HG02973 (cell line): ENCODE measurements around the gene PCDHAC2.

Experiments used
- ATAC-seq: cut with Tn5 transposase; IDR thresholded peaks from one replicate; pipeline ENCODE4 v1.9.1; 2021; ENCODE audit warnings: moderate library complexity; ENCODE audit not compliant: unreplicated experiment

PCDHAC2 gene

DNA sequence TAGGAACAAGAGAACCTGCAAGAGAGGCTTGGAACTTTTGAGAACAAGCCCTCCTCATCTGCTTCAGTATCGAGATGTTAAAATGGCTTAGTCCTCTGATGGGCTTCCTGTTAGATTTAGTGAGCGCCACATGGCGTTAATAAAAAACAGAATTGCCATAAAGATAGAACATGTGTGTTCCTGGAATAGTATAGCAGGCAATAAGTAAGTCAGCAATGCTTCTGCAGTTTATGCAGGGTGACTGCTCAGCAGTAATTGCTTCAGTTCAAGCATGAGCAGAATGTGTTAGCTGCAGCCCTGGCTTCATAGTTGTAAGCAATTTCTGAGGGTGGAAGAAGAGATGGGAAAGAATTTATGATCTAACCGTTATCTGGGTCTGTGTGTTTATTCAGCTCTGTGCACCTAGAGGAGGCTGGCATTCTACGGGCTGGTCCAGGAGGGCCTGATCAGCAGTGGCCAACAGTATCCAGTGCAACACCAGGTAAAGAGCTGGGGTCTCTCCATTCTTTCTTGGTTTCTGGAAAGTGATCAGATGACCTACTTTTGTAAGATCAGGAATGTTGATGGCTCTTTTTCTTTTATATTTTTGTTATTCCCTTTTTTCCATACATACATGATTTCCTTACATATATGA lies 15.9 kb downstream of the PCDHAC2 start:
- no peak for ATAC-seq

DNA sequence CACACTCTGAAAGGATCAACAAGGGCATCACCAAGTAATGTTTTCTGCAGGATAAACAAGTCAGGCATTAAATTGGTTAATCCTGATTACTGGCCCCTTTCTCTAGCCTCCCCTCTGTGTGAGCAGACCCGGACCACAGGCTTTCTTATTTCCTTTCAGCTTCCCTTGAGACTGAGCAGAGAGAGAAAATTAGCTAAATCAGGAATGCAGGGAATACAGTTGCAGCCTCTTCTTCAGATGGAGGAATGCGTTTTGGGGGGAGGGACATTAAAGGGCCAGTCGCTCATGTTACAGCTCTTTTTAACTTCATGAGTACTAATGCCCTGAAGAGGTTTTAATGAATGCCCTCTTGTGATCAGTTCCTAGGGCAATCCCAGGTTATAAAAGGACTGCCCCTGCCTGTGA lies 19.8 kb downstream of the PCDHAC2 start:
- no peak for ATAC-seq

DNA sequence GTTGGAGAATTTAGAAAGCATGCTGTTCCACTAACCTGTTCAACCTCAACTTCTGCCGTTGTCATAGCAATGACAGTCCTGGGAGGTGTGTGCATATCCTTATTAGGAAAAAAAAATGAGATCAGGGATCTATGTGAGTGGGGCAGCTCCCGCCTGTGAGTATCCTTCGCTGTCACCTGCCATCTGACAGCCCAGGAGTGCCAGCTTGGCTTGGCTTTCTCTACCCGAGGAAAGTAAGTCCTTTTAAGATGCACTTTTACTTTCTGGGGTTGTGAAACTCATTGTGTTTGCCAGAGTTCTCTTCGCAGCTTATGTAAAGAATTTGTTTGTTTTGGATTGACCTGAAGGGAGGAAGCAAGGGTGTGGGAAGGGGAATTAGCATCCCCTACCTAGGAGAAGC lies 21.8 kb downstream of the PCDHAC2 start:
- no peak for ATAC-seq

DNA sequence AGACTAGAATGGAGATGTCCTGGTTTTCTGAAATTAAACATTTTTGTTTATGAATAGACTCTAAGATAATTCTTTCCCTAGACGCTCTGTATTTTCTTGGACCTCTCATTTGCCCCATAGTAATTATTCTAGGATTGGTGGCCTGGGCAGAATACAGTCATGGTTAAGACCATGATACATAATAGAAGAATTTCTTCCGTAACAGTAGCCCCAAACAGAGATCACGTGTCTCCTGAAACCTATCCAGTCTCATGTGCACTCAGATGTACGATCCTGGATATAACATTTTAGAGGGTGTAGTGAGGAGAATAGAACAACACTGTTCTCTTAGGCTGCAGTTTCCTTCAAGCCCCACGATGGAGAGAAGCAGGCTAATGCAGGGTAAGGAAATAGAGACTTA lies 22.3 kb downstream of the PCDHAC2 start:
- ATAC-seq, result no peak

DNA sequence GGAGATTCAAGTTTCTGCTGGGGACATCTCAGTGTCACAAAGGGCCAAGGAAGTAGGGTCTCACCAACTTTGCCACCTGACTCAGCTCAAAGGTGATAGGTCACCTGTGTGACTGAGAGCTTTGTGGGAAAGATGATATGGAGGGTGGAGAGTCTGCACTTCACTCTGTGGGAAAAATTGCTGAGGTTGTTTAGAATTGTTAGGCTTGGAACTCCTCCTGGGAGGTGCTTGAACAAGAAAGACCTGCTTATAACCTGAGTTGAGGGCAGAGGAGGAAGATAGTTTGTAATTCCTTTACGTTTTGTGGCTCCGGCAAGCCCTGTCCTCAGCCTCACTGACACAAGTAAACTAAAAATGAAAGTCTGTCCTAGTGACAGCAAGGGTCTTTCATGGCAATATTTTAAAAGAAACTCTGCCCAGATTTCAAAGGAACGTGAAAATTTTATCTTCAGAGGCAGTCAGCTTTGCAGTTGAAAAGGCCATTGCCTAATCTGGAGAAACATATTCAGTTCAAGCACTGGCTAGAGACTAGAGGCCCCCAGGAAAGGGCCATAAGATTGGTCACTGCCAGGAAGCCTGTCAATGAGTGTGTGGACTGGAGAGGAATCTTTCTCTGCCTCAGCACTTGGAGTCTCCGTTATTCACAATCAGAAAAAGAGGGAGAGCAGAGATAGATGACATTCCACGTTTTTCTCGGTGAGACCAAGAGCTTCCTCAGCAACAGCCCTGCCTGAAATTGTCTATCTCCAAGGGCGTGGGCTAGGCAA lies 23.2 kb downstream of the PCDHAC2 start:
- ATAC-seq, result no peak

DNA sequence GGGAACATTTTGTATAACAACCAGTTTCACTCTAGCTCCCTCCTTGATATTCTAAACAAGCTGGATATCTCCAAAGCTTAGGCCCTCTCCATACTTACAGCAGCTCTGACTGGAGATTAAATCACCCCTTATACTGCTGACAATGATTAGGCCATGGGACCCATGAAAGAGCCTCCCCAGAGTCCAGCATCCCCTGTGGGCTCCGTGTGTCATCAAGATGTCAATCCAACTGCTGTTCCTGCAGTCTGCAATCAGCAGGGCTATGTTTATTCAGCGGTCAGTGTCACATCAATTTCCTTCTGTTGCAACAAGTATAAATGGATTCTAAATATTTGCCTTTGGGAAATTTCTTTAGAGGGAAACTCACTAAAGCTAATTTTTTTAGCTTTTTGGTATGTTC lies 26.6 kb downstream of the PCDHAC2 start:
- no peak for ATAC-seq

GRCh38 chr5:140996060-140996459 lies 29.8 kb downstream of the PCDHAC2 start:
- ATAC-seq, result no peak

GRCh38 chr5:140998921-140999410 lies 32.7 kb downstream of the PCDHAC2 start:
- ATAC-seq, result no peak

DNA sequence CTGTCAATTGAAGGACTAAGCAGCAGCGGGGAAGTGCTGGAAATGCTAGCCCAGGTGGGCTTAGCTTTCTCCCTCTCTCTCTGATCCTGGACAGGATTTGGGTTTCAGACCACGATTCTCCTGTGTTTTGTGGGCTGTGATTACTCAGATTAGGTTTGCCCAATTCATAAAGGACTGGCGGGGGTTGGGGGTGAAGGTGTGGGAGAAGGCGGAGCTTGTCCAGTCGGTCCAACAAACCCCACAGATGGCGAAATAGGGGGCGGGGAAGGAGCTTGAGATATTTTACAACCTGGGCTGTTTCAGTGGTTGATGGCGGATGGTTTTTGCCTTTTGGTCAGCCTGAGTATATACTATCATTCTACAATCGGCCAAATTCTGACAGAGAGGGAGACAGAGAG lies 35.2 kb downstream of the PCDHAC2 start:
- ATAC-seq, result no peak

- no peak for ATAC-seq
Observed at GRCh38 chr5:141001844-141002604, 35.7 kb downstream of the PCDHAC2 start.

GRCh38 chr5:141002605-141002965 lies 36.3 kb downstream of the PCDHAC2 start:
- ATAC-seq, result no peak

- ATAC-seq, result no peak
Observed at GRCh38 chr5:141003031-141003430, 36.8 kb downstream of the PCDHAC2 start.

DNA sequence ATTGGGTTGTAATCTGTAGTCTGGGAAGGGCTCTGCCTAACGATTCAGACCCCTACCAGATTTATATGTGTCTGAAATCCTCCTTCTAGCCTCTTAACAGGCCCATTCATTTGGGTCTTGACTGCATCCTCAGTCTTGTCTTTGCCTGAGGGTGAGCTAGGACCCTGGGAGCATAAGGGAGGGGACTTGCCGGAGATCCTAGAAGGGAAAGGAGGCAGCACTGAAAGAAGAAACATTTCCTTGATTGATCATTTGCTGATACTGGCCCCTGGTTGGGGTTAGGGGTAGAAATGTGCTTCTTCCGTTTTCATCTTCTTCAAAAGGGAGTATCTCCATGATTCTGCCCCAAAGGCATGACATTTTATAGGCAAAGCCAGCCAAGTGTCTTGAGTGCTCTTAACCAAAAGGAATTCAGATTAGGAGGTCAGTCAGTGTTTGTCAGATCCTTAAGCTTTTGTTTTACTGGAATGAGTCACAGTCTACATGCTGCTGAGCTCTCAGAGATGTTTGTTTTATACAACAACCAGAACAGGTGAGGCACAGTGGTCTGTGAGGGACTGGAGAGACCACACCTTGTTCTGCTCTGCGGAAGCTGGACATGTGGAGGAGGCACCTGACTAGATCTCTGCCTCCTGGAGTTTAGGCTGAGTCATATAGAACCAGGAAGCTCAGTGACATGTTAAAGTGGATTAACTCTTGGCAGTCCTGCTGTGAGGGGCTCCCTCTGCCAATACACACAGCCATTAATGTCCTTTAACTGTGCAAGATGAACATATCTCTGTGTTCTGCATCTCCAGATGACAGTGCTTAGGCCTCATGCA lies 37.7 kb downstream of the PCDHAC2 start:
- no peak for ATAC-seq

GRCh38 chr5:141007791-141008190 lies 41.5 kb downstream of the PCDHAC2 start:
- ATAC-seq, result no peak

DNA sequence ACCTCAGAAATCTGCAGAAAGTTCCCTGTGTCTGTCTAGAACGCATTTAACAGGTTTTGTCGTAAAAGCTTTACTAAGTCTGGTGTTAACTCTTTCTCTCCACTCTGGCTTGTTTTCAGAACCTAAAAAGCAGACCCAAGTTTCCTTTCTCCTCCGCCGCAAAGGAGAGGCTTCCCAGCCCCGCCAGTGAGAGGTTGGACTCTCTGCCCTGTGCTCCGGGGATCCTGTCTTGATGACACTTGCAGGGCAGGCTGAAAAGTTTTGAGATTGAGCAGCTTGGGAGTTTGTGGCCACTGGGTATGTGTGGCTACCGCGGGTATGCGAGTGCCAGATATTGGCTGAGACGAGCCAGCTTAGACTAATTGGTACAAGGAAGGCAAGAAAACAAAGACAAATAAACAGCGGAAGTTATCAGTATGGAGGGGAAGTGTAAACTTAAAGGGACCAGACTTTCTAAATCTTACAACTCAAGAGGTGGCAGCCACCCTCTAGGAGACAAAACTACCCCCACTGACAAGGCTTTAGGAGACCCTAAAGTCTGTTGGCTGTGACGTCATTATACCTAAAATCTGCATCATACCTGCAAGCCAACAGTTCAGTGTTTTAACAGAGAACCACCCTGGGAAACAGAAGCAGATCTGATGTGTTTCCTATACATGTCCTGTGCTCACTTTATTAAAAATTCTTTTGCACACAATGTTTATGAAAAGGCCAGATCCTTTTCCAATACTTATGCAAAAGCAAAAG lies 43.9 kb downstream of the PCDHAC2 start:
- no peak for ATAC-seq

DNA sequence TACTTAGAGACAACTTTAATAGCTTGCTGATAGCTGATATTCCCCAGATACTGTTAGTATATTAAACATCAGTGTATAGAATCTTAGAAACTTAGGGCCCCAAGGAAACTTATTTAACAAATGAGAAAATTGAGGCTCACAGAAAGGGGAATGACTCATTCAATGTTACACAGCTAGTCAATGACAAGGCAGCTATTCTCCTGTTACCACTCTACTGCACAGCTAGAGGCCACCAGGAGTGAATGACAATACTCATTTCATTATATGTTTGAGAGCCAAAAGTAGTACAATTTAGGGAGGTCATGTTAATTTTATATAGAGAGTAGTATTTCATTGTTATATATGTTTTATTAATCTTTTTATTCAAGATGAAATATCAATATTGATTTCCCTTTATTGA lies 51.7 kb downstream of the PCDHAC2 start:
- no peak for ATAC-seq
